ENCODE data around the gene PSME2.

- TF ChIP-seq CTCF (IDR thresholded peaks at IDR 0.05) (no peak), POLR2A (IDR thresholded peaks at IDR 0.05) (no peak)
Observed at GRCh38 chr14:24167469-24168114, 21.2 kb upstream of the PSME2 start.
